Esophagus squamous epithelium (tissue), 4 donors: ENCODE data around the gene UBE2J2.

Experiments used
- POLR2A ChIP-seq, 4 donors: fragments of 450-650 bp; IDR thresholded peaks; one replicate each; pipeline ENCODE4 v1.6.1; 2017; ENCODE audit warnings: antibody characterized with exemption in 4 of 4, mild to moderate bottlenecking in 4 of 4, moderate library complexity in 3 of 4
- TF ChIP-seq, protein P1 (sequence below), 6 experiments: fragments of 450-650 bp in 4 of 6; fragments of 200-600 bp in 2 of 6; sonication (generic) in 2 of 6; IDR thresholded peaks; one replicate each; pipeline ENCODE4 v1.5.1; 2016 to 2019; ENCODE audit warnings: antibody characterized with exemption in 6 of 6, mild to moderate bottlenecking in 4 of 6, moderate library complexity in 4 of 6

DNA sequence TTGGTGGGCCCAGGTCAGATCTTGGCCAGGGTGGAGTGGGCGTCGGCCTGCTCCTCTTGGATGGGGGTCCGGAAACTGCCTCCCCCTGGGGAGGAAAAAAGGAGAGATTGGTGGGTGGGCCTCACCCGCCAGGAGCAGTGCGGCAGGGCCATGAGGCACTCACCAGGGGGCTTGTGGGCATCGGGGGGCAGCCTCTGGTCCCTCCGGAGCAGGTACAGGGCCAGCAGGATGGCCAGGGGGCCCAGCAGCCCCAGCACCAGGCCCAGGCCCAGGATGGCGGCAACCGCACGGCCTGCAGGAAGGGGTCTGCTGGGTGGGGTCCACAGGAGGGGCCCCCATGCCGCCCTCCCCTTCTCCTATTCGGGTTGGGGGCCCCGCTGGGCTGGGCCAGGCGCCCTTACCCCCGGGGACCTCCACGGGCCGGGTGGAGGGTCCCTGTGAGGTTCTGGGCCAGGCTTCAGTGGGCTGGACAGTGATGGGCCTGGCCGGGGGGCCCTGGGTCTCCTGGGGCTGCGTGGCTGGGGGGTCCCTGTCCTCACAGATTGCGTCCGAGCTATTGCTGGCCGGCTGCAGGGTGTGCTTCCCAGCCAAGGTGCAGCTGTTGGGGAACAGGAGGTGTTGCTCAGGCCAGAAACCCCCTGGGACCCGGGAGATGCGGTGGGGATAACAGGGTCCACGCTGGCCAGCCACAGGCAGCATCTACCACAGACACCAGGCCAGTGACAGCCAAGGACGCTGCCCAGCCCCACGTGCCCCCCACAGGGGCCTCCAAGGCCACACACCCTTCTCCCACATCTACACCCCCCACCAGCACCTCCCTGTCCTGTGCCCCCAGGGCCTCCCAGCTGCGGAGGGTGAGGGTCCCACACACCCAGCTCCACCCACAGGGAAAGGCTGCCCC is 61.9 kb downstream of the UBE2J2 start:
- TF ChIP-seq, protein P1, sequence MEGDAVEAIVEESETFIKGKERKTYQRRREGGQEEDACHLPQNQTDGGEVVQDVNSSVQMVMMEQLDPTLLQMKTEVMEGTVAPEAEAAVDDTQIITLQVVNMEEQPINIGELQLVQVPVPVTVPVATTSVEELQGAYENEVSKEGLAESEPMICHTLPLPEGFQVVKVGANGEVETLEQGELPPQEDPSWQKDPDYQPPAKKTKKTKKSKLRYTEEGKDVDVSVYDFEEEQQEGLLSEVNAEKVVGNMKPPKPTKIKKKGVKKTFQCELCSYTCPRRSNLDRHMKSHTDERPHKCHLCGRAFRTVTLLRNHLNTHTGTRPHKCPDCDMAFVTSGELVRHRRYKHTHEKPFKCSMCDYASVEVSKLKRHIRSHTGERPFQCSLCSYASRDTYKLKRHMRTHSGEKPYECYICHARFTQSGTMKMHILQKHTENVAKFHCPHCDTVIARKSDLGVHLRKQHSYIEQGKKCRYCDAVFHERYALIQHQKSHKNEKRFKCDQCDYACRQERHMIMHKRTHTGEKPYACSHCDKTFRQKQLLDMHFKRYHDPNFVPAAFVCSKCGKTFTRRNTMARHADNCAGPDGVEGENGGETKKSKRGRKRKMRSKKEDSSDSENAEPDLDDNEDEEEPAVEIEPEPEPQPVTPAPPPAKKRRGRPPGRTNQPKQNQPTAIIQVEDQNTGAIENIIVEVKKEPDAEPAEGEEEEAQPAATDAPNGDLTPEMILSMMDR (IDR thresholded peaks at IDR 0.05), result no peak
- TF ChIP-seq POLR2A (IDR thresholded peaks at IDR 0.05), result no peak
